Measurements from ENCODE around the gene VRK3.

VRK3 gene

DNA sequence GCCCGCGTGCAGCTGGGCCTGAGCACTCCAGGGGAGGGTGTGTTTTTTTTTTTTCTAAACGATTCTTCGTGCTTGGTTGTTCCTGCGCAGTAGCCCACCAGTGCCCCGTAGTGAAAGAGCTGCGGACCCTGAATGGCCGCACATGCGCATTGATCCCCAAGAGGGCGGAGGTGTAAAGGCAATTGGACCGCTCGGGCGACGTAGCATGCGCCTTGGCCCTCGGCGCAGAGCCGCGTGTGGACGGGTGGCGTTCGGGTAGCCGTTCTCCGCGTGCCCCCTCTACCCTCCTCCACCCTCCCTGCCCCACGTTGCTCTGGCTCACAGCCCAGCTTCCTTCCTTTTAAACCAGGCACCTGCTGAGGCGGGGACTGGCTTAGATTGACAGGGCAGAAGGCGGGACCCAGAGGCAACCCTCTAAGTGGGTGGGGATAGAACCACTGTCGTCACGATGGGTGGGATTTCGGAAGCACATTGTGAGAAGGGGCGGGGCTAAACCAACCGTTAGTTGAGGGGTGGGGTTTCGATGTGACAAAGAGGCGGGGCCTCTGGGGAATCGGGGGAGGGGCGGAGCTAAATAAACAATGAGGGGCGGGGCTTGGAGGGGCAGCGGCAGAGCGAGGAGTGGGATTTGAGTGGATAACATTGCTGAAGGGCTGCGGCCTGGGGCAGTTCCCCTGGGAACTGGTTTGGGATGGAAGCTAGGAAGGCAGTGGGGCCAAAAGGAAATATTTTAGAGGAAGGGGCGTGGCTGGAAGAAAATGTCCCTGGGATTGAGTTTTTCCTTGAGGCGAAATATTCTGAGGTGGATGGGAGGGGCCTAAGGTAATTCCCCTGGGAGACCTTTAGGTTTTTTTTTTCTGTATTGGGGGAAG is 95.3 kb downstream of the VRK3 start:
- peak; percentile 95 for DNase-seq

DNA sequence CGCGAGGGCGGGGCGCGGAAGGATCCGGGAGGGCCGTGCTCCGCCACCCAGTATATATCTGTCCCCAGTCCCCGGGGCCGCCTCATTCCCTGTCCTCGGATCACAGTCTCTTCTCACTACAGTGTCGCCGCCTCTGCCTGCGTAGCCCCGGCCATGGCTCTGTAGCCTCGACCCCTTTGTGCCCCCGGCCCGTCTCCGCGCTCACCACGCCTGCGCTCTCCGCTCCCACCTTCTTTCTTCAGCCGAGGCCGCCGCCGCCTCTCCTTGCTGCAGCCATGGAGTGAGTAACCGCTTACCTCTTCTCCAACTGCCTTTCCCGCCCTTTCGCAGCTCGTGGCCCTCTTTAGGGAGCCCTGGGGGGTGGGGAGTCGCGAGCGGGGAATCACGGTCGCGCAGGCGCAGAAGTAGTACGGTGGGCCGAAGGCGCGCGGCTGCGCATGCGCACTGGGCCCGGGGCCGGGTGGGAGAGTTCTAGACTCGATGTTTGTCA is 96.0 kb downstream of the VRK3 start, which contains the start of the genes ATF5 and NUP62:
TSS of gene ATF5 (plus strand) at position 85 of the 490 bp plus-strand sequence. CDS start 1,646 bp downstream, outside the sequence.
TSS of gene NUP62 (minus strand) at position 384 of the 490 bp plus-strand sequence. CDS start 19,697 bp downstream, outside the sequence.
- DNase-seq, result peak; percentile 40

- DNase-seq, result no peak
Measured at GRCh38 chr19:49927526-49928264, 97.5 kb downstream of the VRK3 start.

GRCh38 chr19:49926515-49926914 is 98.7 kb downstream of the VRK3 start:
- DNase-seq, result no peak
